ENCODE results near the gene ATG14. TPM values are rescaled to one million over a fixed set of nuclear protein-coding genes. Genes with fewer than 3 reads are reported as not detected.

The ATG14 gene
- total and polyA plus RNA-seq, 2 of the 8 experiments (the other 6 are each of a cell fraction or from before 2014, with no cell fraction given): 4.9 to 10.8 TPM

- no peak for TF ChIP-seq TBP (IDR thresholded peaks at IDR 0.05; ENCODE audit: low read depth, low read length)
- no peak for TF ChIP-seq EZH2 (IDR thresholded peaks at IDR 0.05; ENCODE audit: low read depth, low read length, severe bottlenecking)
- no peak for TF ChIP-seq HDAC6 (IDR thresholded peaks at IDR 0.05; ENCODE audit: low read depth, low read length)
- TF ChIP-seq SIN3A (conservative IDR thresholded peaks at IDR 0.05 in 1 of 2, IDR thresholded peaks at IDR 0.05 in 1 of 2; ENCODE audit: low read depth in 1 of 2, low read length in 2 of 2): no peak
Observed at GRCh38 chr14:55436931-55437330, 25.3 kb upstream of the ATG14 start (continued).

Data from H1 (cell line).